T-cell (primary cell): ENCODE measurements around the gene RAB3IL1. TPM values are rescaled to one million over a fixed set of nuclear protein-coding genes. Genes with fewer than 3 reads are reported as not detected.

Experiments used
- ATAC-seq, 4 experiments: fragments of 200-7000 bp in 3 of 4; fragments of 150-1000 bp in 1 of 4; cut with Tn5 transposase; replicated peaks in 1 of 4; 1 replicate in 3 of 4; 2 replicates in 1 of 4; pipeline ENCODE4 v1.10.0; 2021; ENCODE audit warnings: moderate library complexity in 3 of 4, mild to moderate bottlenecking in 2 of 4, moderate number of reproducible peaks in 1 of 4
- CTCF ChIA-PET, 2 donors: fragments of 300-600 bp; sonication (Branson Sonifier 250); formaldehyde crosslinking; loops; one replicate each; lab custom pipeline; 2022; ENCODE audit warnings: antibody characterized with exemption in 2 of 2; lab: Charles Lee
- POLR2A ChIA-PET, 2 donors: fragments of 300-600 bp; sonication (Branson Sonifier 250); formaldehyde crosslinking; loops; one replicate each; lab custom pipeline; 2022; ENCODE audit warnings: antibody characterized with exemption in 2 of 2; lab: Charles Lee
- DNase-seq, 35 experiments: peaks; one replicate each; pipeline versions ENCODE4 v3.0.0 to v3.0.0-alpha.2; 2013 to 2023
- H3K27ac ChIP-seq: one replicate; pipeline ENCODE4 v1.5.1; 2013; ENCODE audit warnings: low read length
- H3K27me3 ChIP-seq, 2 experiments: replicated peaks in 1 of 2; 1 replicate in 1 of 2; 2 replicates in 1 of 2; pipeline versions ENCODE4 v1.6.1 to v1.7.0; 2013; ENCODE audit warnings: low read length in 1 of 2, mixed read lengths in 1 of 2; ENCODE audit not compliant: control insufficient read depth in 2 of 2, insufficient read depth in 2 of 2; ENCODE audit errors: extremely low read depth in 1 of 2
- H3K36me3 ChIP-seq, 2 donors: 1 replicate in 1 of 2; 2 replicates in 1 of 2; pipeline versions ENCODE4 v1.6.1 to v1.7.0; 2013; ENCODE audit warnings: low read length in 1 of 2; ENCODE audit not compliant: control insufficient read depth in 2 of 2, insufficient read depth in 1 of 2; ENCODE audit errors: extremely low read depth in 1 of 2
- H3K4me1 ChIP-seq, 2 experiments: 1 replicate in 1 of 2; 2 replicates in 1 of 2; pipeline versions ENCODE4 v1.6.1 to v1.7.0; 2013; ENCODE audit warnings: low read length in 2 of 2, mixed read lengths in 1 of 2; ENCODE audit not compliant: insufficient read depth in 2 of 2, control insufficient read depth in 1 of 2; ENCODE audit errors: extremely low read depth in 1 of 2
- H3K4me3 ChIP-seq, 2 donors: 1 replicate in 1 of 2; 2 replicates in 1 of 2; pipeline versions ENCODE4 v1.5.1 to v1.7.0; 2013; ENCODE audit warnings: mild to moderate bottlenecking in 2 of 2, low read length in 1 of 2, moderate library complexity in 1 of 2; ENCODE audit not compliant: control insufficient read depth in 1 of 2; ENCODE audit errors: extremely low read depth in 1 of 2
- H3K9me3 ChIP-seq: 2 replicates; pipeline ENCODE4 v1.7.0; 2013
- H3K27ac Mint-ChIP-seq, 2 donors: one replicate each; pipeline ENCODE4 v1.8.0; 2020 to 2021; ENCODE audit warnings: mild to moderate bottlenecking in 2 of 2, mixed read lengths in 2 of 2
- H3K27me3 Mint-ChIP-seq, 2 donors: one replicate each; pipeline ENCODE4 v1.8.0; 2021 to 2022; ENCODE audit warnings: mixed read lengths in 2 of 2
- H3K36me3 Mint-ChIP-seq: one replicate; pipeline ENCODE4 v1.8.0; 2021; ENCODE audit warnings: mixed read lengths
- H3K4me1 Mint-ChIP-seq, 3 donors: one replicate each; pipeline ENCODE4 v1.8.0; 2020 to 2022; ENCODE audit warnings: mixed read lengths in 3 of 3, mild to moderate bottlenecking in 1 of 3
- H3K4me3 Mint-ChIP-seq, 3 donors: one replicate each; pipeline ENCODE4 v1.8.0; 2020 to 2022; ENCODE audit warnings: mild to moderate bottlenecking in 3 of 3, mixed read lengths in 3 of 3, moderate library complexity in 3 of 3
- H3K9me3 Mint-ChIP-seq, 3 donors: one replicate each; pipeline ENCODE4 v1.8.0; 2020 to 2022; ENCODE audit warnings: mixed read lengths in 3 of 3
- WGBS: methylation state at CpG from one replicate; pipeline ENCODE4 v1.1.5; 2013; ENCODE audit warnings: missing lambda C conversion rate; ENCODE audit not compliant: insufficient coverage; 5-methylcytosine and 5-hydroxymethylcytosine counted together
- total RNA-seq, 35 experiments: library from RNA in 6 of 35; stranded (reverse) in 6 of 35; fragments of 120-200 nt in 1 of 35; gene quantifications; one replicate each; pipeline versions ENCODE4 v1.2.1 to v1.2.4 and lab custom pipeline; 2013 to 2026

Gene RAB3IL1
- total RNA-seq, 5 donors from 2014 or later (not counting 1 experiment from before 2014, with no cell fraction given): 0.12 to 0.28 TPM; not detected in 3

DNA sequence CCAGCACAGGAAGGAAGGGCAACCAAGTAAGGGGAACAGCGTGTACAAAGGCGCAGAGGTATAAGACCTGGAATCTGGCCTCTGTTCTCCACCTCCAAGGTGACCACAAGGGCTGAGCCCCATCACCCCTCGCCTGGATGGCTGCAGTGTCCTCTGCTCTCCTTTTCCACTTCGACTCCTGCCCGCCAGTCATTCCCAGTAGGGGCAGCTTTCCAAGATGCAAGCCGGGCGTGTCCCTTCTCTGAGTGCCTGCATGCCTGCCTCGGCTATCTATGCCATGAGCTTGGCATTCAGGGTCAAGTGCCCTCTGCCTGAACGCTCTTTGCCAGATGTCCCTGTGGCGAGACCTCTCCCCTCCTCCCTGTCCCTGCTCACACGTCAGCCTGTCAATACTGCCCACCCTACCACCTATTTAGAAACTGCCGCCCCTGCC is 43.0 kb downstream of the RAB3IL1 start:
- peaks cover 0 to 7% of the 10 kb centered on the region in 2 donors for H3K27me3 Mint-ChIP-seq
- DNase-seq (no peak), ATAC-seq (no peak)
- H3K4me3 ChIP-seq: no peak overlapping the region
- H3K36me3 Mint-ChIP-seq: no peaks in the 10 kb centered on the region
- H3K4me3 Mint-ChIP-seq: no peak overlapping the region
- H3K27ac Mint-ChIP-seq: no peak overlapping the region
- H3K4me1 ChIP-seq: peaks cover 0 to 7% of the 10 kb centered on the region in 2 experiments
- POLR2A ChIA-PET: interaction anchor here in 1 of 2 donors (0.7 kb wide), 1 partner anchor 208 kb away, joined by 3 read pairs; no protein-coding TSS in a partner anchor
- H3K27me3 ChIP-seq: peaks cover 0 to 18% of the 10 kb centered on the region in 2 experiments
- no peaks in the 10 kb centered on the region for H3K9me3 Mint-ChIP-seq
- 87% methylated on average over 8 of the region's 12 CpGs for WGBS
- CTCF ChIA-PET: interaction anchor here in 1 of 2 donors (1.9 kb wide), 1 partner anchor 77 kb away, joined by 6 read pairs; no protein-coding TSS in a partner anchor
- H3K27ac ChIP-seq: no peak overlapping the region
- H3K9me3 ChIP-seq: no peaks in the 10 kb centered on the region
- no peaks in the 10 kb centered on the region for H3K36me3 ChIP-seq
- H3K4me1 Mint-ChIP-seq: peaks cover 6 to 8% (median 7%) of the 10 kb centered on the region in 3 donors

DNA sequence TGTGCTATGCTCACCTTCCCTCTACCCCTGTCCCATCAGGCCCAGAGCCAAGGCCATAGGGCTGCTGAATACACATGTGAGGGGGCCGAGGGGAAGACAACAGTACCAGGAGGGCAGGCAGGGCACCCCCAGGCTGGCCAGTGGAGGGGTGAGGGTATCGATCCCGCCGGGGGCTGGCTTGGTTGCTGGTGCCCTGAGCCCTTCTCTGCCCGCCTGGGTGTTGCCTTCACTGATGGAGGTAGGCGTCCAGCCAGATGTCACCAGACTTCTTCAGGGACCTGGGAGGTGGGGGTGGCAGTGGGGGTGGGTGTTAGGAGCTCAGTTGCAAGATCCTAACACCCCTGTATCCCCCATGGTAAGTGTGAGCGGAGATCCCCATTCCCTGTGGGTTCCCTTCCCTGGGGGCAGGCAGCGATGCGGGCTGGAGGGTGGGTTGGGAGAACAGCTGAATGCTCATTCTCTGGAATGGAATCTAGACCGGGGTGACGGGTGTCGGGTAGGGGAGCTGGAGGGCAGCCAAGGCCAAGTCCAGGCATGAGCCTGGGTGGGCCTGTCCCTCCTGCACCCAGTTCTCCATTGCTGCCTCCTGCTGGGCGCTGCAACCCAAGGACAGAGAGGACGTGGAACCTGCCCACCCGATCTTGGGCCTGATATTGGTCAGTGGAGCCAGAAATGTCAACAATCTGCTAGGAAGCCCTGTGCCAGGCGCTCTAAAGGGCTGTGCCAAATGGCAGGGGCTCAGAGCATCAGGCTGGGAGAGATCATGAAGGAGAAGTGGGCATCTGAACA is 43.6 kb downstream of the RAB3IL1 start:
- Mint-ChIP-seq H3K9me3 (no peaks in the 10 kb centered on the region), H3K27me3 (peaks cover 0 to 7% of the 10 kb centered on the region in 2 donors), H3K4me1 (peaks cover 6 to 8% (median 7%) of the 10 kb centered on the region in 3 donors), H3K27ac (no peak overlapping the region), H3K4me3 (no peak overlapping the region), H3K36me3 (no peaks in the 10 kb centered on the region)
- no peaks in the 10 kb centered on the region for H3K36me3 ChIP-seq
- CTCF ChIA-PET: interaction anchor here in 1 of 2 donors (1.9 kb wide), 1 partner anchor 76 kb away, joined by 6 read pairs; no protein-coding TSS in a partner anchor
- 92% methylated on average over 10 of the region's 16 CpGs for WGBS
- POLR2A ChIA-PET: interaction anchor here in 1 of 2 donors (0.5 kb wide), 1 partner anchor 94 kb away, joined by 4 read pairs; no protein-coding TSS in a partner anchor
- ATAC-seq (no peak), DNase-seq (no peak)
- H3K4me1 ChIP-seq: peaks cover 0 to 7% of the 10 kb centered on the region in 2 experiments
- no peak overlapping the region for H3K4me3 ChIP-seq
- H3K27ac ChIP-seq: no peak overlapping the region
- no peaks in the 10 kb centered on the region for H3K9me3 ChIP-seq
- peaks cover 0 to 18% of the 10 kb centered on the region in 2 experiments for H3K27me3 ChIP-seq

DNA sequence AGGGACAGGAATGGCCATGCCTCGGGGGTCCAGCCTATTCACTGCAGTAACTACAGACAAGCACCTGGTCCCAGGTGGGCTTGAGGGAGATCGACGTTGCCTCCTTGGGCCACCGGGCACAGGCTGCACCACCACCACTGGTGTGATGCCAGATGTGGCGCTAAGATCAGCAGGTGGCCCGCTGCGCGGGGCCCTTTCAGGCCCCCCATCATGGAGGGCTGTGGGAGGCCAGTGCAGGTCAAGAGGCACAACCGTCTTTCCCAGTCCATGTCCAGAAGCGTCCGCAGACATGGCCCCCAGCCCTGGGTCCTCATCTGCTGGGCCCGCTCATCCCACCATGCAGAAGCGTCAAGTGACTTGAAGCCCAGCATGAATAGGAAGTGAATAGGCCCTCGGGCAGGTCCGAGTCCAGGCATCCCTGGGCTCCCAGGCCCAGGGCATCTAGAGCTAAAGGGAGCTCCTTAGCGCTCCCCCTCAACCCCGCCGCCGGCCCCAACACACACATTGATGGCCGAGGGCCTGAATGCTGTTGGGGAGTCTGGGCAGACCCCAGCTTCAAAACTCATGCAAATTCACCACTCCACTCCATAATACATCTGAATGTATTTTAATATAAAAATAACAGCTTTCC is 44.3 kb downstream of the RAB3IL1 start:
- no peaks in the 10 kb centered on the region for H3K36me3 ChIP-seq
- H3K4me3 ChIP-seq: no peak overlapping the region
- Mint-ChIP-seq H3K36me3 (no peaks in the 10 kb centered on the region), H3K4me1 (peaks cover 6 to 8% (median 7%) of the 10 kb centered on the region in 3 donors), H3K9me3 (no peaks in the 10 kb centered on the region), H3K4me3 (no peak overlapping the region), H3K27ac (no peak overlapping the region), H3K27me3 (peaks cover 0 to 7% of the 10 kb centered on the region in 2 donors)
- H3K4me1 ChIP-seq: peaks cover 0 to 7% of the 10 kb centered on the region in 2 experiments
- WGBS: 81% methylated on average over 17 of the region's 20 CpGs
- no peak overlapping the region for H3K27ac ChIP-seq
- no peak for DNase-seq
- POLR2A ChIA-PET: interaction anchor here in 1 of 2 donors (0.5 kb wide), 1 partner anchor 95 kb away, joined by 4 read pairs; no protein-coding TSS in a partner anchor
- ATAC-seq: no peak
- CTCF ChIA-PET: interaction anchor here in 1 of 2 donors (0.5 to 1.9 kb wide), 2 partner anchors 75 to 230 kb away, joined by 3 to 6 read pairs; no protein-coding TSS in a partner anchor
- H3K27me3 ChIP-seq: peaks cover 0 to 18% of the 10 kb centered on the region in 2 experiments
- no peaks in the 10 kb centered on the region for H3K9me3 ChIP-seq

DNA sequence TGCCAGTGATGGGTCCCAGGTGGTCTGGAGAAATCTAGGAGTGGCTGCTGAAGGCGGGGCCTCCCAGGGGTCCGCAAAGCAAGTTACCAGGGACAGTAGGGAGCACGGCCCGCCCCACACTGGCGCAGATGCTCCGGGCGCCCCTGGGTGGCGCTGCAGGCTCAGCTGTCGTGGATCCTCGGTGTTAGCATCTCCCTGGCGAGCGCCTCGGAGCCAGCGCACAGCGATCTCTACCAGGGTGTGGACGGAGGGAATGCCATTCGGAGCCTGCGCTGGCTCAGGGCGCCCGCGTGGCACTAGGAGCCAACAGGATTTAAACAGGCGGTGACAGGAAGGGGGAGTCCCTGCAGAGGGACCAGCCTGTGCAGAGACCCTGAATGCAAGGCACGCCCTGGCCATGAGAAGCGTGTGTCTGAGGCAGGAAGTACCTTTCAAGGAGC is 46.2 kb downstream of the RAB3IL1 start:
- ATAC-seq (peak; percentile 85 to 98 (median 88)), DNase-seq (peak; percentile 16 to 76 (median 56))
- Mint-ChIP-seq H3K4me3 (peak overlapping the region; percentile 52 to 67 (median 62)), H3K27me3 (peaks cover 0 to 7% of the 10 kb centered on the region in 2 donors), H3K9me3 (no peaks in the 10 kb centered on the region), H3K27ac (no peak overlapping the region), H3K4me1 (peaks cover 6 to 8% (median 7%) of the 10 kb centered on the region in 3 donors), H3K36me3 (no peaks in the 10 kb centered on the region)
- Histone ChIP-seq H3K4me1 (peaks cover 0 to 7% of the 10 kb centered on the region in 2 experiments), H3K4me3 (peak overlapping the region in 1 of 2 donors; percentile 52), H3K27ac (no peak overlapping the region), H3K9me3 (no peaks in the 10 kb centered on the region), H3K36me3 (no peaks in the 10 kb centered on the region), H3K27me3 (peaks cover 0 to 24% of the 10 kb centered on the region in 2 experiments)
- WGBS: 5% methylated on average over 21 of the region's 24 CpGs
- POLR2A ChIA-PET: no interaction called here
- CTCF ChIA-PET: interaction anchor here in 1 of 2 donors (0.7 to 2.5 kb wide), 4 partner anchors 74 to 241 kb away, joined by 3 to 11 read pairs (median 6); no protein-coding TSS in a partner anchor

DNA sequence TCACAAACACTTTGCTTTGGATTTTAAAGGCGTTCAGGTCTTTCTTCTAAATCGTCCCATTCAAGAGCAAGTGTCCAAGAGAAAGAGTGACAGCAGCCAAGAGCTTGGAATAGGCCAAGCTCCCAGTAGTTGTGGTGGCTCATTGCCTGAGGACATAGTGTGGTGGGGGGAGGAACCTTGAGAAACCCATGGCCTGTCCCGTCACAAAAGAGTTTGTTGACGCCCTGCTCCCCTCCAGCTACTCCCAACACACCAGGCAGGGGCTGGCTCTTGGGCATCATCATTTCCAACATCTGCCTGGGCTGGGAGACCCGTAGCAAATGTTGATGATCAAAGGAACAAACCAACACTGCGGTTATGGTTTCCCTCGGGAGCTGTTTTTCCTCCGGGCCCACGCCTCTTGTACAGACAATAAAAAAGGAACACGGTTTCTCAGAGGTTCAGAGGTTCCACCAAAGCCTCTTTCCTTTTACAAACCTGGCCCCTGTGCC is 46.8 kb downstream of the RAB3IL1 start:
- H3K4me3 ChIP-seq: no peak overlapping the region
- no peak overlapping the region for H3K27ac ChIP-seq
- ChIA-PET POLR2A (no interaction called here), CTCF (interaction anchor here in 1 of 2 donors (0.7 to 2.5 kb wide), 4 partner anchors 73 to 242 kb away, joined by 3 to 11 read pairs (median 6); no protein-coding TSS in a partner anchor)
- H3K9me3 ChIP-seq: no peaks in the 10 kb centered on the region
- Mint-ChIP-seq H3K9me3 (no peaks in the 10 kb centered on the region), H3K27me3 (peaks cover 0 to 7% of the 10 kb centered on the region in 2 donors), H3K4me3 (peak overlapping the region in 1 of 3 donors; percentile 67), H3K36me3 (no peaks in the 10 kb centered on the region), H3K4me1 (peaks cover 6 to 8% (median 7%) of the 10 kb centered on the region in 3 donors), H3K27ac (no peak overlapping the region)
- DNase-seq: no peak
- H3K36me3 ChIP-seq: no peaks in the 10 kb centered on the region
- ATAC-seq: no peak
- H3K27me3 ChIP-seq: peaks cover 0 to 24% of the 10 kb centered on the region in 2 experiments
- 82% methylated on average over 6 of the region's 10 CpGs for WGBS
- H3K4me1 ChIP-seq: peaks cover 0 to 7% of the 10 kb centered on the region in 2 experiments
